SK-N-SH treated with all-trans-retinoic acid at 6 μM for 48 hours (cell line): Measurements from ENCODE around the gene TEKT5.

ENCODE experiments used
- GLIS3 ChIP-seq: fragments of 250-450 bp; sonication (Bioruptor Pico); IDR thresholded peaks from 2 replicates; pipeline ENCODE4 v1.5.0; 2020; ENCODE audit warnings: mild to moderate bottlenecking, moderate library complexity
- PPARA ChIP-seq: fragments of 250-450 bp; sonication (Bioruptor Pico); IDR thresholded peaks from 2 replicates; pipeline ENCODE4 v1.5.0; 2020; ENCODE audit warnings: mild to moderate bottlenecking, borderline replicate concordance
- ZC3H10 ChIP-seq: fragments of 250-450 bp; sonication (Bioruptor Pico); IDR thresholded peaks from 2 replicates; pipeline ENCODE4 v1.5.1; 2021; ENCODE audit warnings: mild to moderate bottlenecking, moderate library complexity
- ZFP3 ChIP-seq: fragments of 250-450 bp; sonication (Bioruptor Pico); IDR thresholded peaks from 2 replicates; pipeline ENCODE4 v1.5.0; 2020; ENCODE audit warnings: mild to moderate bottlenecking, moderate library complexity
- TF ChIP-seq, protein P1 (sequence below): fragments of 250-450 bp; sonication (Bioruptor Pico); IDR thresholded peaks from 2 replicates; pipeline ENCODE4 v1.5.0; 2020; ENCODE audit warnings: mild to moderate bottlenecking, moderate library complexity
- TF ChIP-seq, protein P2 (sequence below): fragments of 250-450 bp; sonication (Bioruptor Pico); IDR thresholded peaks from 2 replicates; pipeline ENCODE4 v1.8.0; 2020; ENCODE audit warnings: mild to moderate bottlenecking, moderate library complexity, borderline replicate concordance

DNA sequence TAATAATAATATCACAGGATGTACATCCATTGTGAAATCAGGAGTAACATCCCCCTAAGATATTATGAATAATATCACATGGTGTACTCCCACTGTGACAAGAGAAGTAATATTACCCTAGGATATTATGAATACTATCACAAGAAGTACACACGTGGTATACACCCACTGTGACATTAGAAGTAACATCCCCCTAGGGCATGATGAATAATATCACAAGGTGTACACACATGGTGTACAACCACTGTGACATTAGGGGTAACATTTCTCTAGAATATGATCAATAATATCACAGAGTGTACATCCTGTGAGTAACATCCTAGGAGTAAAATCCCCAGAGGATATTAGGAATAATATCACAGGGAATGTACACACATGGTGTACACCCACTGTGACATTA, 5.0 kb upstream of the TEKT5 start:
- no peak for TF ChIP-seq ZFP3
- TF ChIP-seq, protein P1, sequence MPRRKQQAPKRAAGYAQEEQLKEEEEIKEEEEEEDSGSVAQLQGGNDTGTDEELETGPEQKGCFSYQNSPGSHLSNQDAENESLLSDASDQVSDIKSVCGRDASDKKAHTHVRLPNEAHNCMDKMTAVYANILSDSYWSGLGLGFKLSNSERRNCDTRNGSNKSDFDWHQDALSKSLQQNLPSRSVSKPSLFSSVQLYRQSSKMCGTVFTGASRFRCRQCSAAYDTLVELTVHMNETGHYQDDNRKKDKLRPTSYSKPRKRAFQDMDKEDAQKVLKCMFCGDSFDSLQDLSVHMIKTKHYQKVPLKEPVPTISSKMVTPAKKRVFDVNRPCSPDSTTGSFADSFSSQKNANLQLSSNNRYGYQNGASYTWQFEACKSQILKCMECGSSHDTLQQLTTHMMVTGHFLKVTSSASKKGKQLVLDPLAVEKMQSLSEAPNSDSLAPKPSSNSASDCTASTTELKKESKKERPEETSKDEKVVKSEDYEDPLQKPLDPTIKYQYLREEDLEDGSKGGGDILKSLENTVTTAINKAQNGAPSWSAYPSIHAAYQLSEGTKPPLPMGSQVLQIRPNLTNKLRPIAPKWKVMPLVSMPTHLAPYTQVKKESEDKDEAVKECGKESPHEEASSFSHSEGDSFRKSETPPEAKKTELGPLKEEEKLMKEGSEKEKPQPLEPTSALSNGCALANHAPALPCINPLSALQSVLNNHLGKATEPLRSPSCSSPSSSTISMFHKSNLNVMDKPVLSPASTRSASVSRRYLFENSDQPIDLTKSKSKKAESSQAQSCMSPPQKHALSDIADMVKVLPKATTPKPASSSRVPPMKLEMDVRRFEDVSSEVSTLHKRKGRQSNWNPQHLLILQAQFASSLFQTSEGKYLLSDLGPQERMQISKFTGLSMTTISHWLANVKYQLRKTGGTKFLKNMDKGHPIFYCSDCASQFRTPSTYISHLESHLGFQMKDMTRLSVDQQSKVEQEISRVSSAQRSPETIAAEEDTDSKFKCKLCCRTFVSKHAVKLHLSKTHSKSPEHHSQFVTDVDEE: no peak
- TF ChIP-seq, protein P2, sequence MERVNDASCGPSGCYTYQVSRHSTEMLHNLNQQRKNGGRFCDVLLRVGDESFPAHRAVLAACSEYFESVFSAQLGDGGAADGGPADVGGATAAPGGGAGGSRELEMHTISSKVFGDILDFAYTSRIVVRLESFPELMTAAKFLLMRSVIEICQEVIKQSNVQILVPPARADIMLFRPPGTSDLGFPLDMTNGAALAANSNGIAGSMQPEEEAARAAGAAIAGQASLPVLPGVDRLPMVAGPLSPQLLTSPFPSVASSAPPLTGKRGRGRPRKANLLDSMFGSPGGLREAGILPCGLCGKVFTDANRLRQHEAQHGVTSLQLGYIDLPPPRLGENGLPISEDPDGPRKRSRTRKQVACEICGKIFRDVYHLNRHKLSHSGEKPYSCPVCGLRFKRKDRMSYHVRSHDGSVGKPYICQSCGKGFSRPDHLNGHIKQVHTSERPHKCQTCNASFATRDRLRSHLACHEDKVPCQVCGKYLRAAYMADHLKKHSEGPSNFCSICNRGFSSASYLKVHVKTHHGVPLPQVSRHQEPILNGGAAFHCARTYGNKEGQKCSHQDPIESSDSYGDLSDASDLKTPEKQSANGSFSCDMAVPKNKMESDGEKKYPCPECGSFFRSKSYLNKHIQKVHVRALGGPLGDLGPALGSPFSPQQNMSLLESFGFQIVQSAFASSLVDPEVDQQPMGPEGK (CRISPR knock-in tag): no peak
- no peak for TF ChIP-seq PPARA (CRISPR knock-in tag)
- no peak for TF ChIP-seq GLIS3
- TF ChIP-seq ZC3H10: no peak
